ENCODE results near the gene PTPRK.

- TF ChIP-seq POLR2A (IDR thresholded peaks at IDR 0.05; ENCODE audit: borderline replicate concordance, extremely low read depth, insufficient read depth, insufficient read length) (no peak), CTCF (IDR thresholded peaks at IDR 0.05 in 2 of 3, conservative IDR thresholded peaks at IDR 0.05 in 1 of 3; ENCODE audit: borderline replicate concordance in 1 of 3, insufficient read depth in 1 of 3, low read depth in 2 of 3, low read length in 2 of 3) (no peak), FOSL1 (IDR thresholded peaks at IDR 0.05; ENCODE audit: low read depth) (no peak), EZH2 (IDR thresholded peaks at IDR 0.05) (no peak), ZNF274 (IDR thresholded peaks at IDR 0.05; ENCODE audit: low read depth, low read length) (no peak), POLR2AphosphoS5 (IDR thresholded peaks at IDR 0.05; ENCODE audit: low read depth, low read length) (no peak), YY1 (IDR thresholded peaks at IDR 0.05; ENCODE audit: extremely low read depth, insufficient replicate concordance, low read depth, low read length) (no peak), MAX (IDR thresholded peaks at IDR 0.05) (no peak), CEBPB (IDR thresholded peaks at IDR 0.05; ENCODE audit: low read depth) (no peak), RAD21 (IDR thresholded peaks at IDR 0.05; ENCODE audit: low read depth) (no peak), SP1 (IDR thresholded peaks at IDR 0.05; ENCODE audit: low read depth) (no peak), TCF7L2 (IDR thresholded peaks at IDR 0.05; ENCODE audit: borderline replicate concordance, extremely low read depth, insufficient read depth, insufficient read length) (no peak), SIN3A (IDR thresholded peaks at IDR 0.05; ENCODE audit: low read depth) (no peak), EZH2phosphoT487 (IDR thresholded peaks at IDR 0.05; ENCODE audit: borderline replicate concordance) (no peak)
Observed at GRCh38 chr6:128141932-128142331, 378.5 kb downstream of the PTPRK start.
